Measurements from ENCODE around the gene TSPAN31. TPM values are rescaled to one million over a fixed set of nuclear protein-coding genes. Genes with fewer than 3 reads are reported as not detected.

The TSPAN31 gene
- total and polyA plus RNA-seq, 2 experiments from 2014 or later: 15.5 to 15.6 TPM

DNA sequence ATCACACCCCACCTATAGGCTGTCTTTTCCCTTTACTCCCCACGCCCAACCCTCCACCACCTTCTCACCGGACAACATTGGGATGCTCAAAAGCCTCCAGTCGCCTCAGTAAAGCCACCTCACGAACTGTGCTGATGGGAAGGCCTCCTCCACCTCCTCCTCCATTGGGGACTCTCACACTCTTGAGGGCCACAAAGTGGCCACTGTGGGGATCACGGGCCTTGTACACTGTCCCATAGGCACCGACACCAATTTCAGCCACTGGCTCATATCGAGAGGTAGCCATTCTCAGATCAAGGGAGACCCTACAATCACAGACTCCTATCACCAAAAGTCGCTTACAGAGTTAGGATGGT lies 6.6 kb downstream of the TSPAN31 start:
- Histone ChIP-seq H3F3A (replicated peaks; ENCODE audit: low read depth) (peaks cover 41% of the 10 kb centered on the region), H4K20me1 (replicated peaks; ENCODE audit: insufficient read depth) (no peaks in the 10 kb centered on the region; the same call in 1 of the 2 replicates), H3K4me3 (peak overlapping the region; percentile 97), H3K9me2 (ENCODE audit: insufficient read depth) (no peaks in the 10 kb centered on the region), H3K36me3 (ENCODE audit: insufficient read depth) (peaks cover 16% of the 10 kb centered on the region), H3K27me3 (ENCODE audit: insufficient read depth) (peaks cover 33% of the 10 kb centered on the region), H3K4me2 (peak overlapping the region; percentile 99), H3K4me1 (ENCODE audit: insufficient read depth) (peaks cover 30% of the 10 kb centered on the region), H3K27ac (ENCODE audit: low read depth) (peak overlapping the region; percentile 59; the same call in 1 of the 2 replicates), H3K79me2 (replicated peaks; ENCODE audit: insufficient read depth) (peaks cover 26% of the 10 kb centered on the region), H2AFZ (no peak overlapping the region)
- peaks cover 34% of the 10 kb centered on the region for H3K4me1 Mint-ChIP-seq
- TF ChIP-seq ZNF114 (CRISPR knock-in tag; IDR thresholded peaks at IDR 0.05) (no peak), CREB1 (CRISPR knock-in tag; IDR thresholded peaks at IDR 0.05; ENCODE audit: low read depth) (no peak), ZNF331 (CRISPR knock-in tag; IDR thresholded peaks at IDR 0.05; ENCODE audit: low read depth) (no peak), NANOG (IDR thresholded peaks at IDR 0.05; ENCODE audit: borderline replicate concordance) (no peak), POLR2AphosphoS5 (IDR thresholded peaks at IDR 0.05; ENCODE audit: low read depth) (no peak), JUNB (IDR thresholded peaks at IDR 0.05; ENCODE audit: unreplicated experiment) (no peak), EZH2 (IDR thresholded peaks at IDR 0.05; ENCODE audit: low read depth, unreplicated experiment) (no peak), EZH2phosphoT487 (IDR thresholded peaks at IDR 0.05; ENCODE audit: unreplicated experiment) (no peak), STAT1 (IDR thresholded peaks at IDR 0.05; ENCODE audit: unreplicated experiment) (no peak)
- TF ChIP-seq, protein P1, sequence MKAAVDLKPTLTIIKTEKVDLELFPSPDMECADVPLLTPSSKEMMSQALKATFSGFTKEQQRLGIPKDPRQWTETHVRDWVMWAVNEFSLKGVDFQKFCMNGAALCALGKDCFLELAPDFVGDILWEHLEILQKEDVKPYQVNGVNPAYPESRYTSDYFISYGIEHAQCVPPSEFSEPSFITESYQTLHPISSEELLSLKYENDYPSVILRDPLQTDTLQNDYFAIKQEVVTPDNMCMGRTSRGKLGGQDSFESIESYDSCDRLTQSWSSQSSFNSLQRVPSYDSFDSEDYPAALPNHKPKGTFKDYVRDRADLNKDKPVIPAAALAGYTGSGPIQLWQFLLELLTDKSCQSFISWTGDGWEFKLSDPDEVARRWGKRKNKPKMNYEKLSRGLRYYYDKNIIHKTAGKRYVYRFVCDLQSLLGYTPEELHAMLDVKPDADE (IDR thresholded peaks at IDR 0.05): no peak
- TF ChIP-seq, protein P2, sequence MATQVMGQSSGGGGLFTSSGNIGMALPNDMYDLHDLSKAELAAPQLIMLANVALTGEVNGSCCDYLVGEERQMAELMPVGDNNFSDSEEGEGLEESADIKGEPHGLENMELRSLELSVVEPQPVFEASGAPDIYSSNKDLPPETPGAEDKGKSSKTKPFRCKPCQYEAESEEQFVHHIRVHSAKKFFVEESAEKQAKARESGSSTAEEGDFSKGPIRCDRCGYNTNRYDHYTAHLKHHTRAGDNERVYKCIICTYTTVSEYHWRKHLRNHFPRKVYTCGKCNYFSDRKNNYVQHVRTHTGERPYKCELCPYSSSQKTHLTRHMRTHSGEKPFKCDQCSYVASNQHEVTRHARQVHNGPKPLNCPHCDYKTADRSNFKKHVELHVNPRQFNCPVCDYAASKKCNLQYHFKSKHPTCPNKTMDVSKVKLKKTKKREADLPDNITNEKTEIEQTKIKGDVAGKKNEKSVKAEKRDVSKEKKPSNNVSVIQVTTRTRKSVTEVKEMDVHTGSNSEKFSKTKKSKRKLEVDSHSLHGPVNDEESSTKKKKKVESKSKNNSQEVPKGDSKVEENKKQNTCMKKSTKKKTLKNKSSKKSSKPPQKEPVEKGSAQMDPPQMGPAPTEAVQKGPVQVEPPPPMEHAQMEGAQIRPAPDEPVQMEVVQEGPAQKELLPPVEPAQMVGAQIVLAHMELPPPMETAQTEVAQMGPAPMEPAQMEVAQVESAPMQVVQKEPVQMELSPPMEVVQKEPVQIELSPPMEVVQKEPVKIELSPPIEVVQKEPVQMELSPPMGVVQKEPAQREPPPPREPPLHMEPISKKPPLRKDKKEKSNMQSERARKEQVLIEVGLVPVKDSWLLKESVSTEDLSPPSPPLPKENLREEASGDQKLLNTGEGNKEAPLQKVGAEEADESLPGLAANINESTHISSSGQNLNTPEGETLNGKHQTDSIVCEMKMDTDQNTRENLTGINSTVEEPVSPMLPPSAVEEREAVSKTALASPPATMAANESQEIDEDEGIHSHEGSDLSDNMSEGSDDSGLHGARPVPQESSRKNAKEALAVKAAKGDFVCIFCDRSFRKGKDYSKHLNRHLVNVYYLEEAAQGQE (IDR thresholded peaks at IDR 0.05; ENCODE audit: unreplicated experiment): no peak
- TF ChIP-seq, protein P3, sequence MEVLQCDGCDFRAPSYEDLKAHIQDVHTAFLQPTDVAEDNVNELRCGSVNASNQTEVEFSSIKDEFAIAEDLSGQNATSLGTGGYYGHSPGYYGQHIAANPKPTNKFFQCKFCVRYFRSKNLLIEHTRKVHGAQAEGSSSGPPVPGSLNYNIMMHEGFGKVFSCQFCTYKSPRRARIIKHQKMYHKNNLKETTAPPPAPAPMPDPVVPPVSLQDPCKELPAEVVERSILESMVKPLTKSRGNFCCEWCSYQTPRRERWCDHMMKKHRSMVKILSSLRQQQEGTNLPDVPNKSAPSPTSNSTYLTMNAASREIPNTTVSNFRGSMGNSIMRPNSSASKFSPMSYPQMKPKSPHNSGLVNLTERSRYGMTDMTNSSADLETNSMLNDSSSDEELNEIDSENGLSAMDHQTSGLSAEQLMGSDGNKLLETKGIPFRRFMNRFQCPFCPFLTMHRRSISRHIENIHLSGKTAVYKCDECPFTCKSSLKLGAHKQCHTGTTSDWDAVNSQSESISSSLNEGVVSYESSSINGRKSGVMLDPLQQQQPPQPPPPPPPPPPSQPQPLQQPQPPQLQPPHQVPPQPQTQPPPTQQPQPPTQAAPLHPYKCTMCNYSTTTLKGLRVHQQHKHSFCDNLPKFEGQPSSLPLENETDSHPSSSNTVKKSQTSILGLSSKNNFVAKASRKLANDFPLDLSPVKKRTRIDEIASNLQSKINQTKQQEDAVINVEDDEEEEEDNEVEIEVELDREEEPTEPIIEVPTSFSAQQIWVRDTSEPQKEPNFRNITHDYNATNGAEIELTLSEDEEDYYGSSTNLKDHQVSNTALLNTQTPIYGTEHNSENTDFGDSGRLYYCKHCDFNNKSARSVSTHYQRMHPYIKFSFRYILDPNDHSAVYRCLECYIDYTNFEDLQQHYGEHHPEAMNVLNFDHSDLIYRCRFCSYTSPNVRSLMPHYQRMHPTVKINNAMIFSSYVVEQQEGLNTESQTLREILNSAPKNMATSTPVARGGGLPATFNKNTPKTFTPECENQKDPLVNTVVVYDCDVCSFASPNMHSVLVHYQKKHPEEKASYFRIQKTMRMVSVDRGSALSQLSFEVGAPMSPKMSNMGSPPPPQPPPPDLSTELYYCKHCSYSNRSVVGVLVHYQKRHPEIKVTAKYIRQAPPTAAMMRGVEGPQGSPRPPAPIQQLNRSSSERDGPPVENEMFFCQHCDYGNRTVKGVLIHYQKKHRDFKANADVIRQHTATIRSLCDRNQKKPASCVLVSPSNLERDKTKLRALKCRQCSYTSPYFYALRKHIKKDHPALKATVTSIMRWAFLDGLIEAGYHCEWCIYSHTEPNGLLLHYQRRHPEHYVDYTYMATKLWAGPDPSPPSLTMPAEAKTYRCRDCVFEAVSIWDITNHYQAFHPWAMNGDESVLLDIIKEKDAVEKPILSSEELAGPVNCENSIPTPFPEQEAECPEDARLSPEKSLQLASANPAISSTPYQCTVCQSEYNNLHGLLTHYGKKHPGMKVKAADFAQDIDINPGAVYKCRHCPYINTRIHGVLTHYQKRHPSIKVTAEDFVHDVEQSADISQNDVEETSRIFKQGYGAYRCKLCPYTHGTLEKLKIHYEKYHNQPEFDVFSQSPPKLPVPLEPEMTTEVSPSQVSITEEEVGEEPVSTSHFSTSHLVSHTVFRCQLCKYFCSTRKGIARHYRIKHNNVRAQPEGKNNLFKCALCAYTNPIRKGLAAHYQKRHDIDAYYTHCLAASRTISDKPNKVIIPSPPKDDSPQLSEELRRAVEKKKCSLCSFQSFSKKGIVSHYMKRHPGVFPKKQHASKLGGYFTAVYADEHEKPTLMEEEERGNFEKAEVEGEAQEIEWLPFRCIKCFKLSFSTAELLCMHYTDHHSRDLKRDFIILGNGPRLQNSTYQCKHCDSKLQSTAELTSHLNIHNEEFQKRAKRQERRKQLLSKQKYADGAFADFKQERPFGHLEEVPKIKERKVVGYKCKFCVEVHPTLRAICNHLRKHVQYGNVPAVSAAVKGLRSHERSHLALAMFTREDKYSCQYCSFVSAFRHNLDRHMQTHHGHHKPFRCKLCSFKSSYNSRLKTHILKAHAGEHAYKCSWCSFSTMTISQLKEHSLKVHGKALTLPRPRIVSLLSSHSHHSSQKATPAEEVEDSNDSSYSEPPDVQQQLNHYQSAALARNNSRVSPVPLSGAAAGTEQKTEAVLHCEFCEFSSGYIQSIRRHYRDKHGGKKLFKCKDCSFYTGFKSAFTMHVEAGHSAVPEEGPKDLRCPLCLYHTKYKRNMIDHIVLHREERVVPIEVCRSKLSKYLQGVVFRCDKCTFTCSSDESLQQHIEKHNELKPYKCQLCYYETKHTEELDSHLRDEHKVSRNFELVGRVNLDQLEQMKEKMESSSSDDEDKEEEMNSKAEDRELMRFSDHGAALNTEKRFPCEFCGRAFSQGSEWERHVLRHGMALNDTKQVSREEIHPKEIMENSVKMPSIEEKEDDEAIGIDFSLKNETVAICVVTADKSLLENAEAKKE (CRISPR knock-in tag; IDR thresholded peaks at IDR 0.05): no peak
- TF ChIP-seq, protein P4, sequence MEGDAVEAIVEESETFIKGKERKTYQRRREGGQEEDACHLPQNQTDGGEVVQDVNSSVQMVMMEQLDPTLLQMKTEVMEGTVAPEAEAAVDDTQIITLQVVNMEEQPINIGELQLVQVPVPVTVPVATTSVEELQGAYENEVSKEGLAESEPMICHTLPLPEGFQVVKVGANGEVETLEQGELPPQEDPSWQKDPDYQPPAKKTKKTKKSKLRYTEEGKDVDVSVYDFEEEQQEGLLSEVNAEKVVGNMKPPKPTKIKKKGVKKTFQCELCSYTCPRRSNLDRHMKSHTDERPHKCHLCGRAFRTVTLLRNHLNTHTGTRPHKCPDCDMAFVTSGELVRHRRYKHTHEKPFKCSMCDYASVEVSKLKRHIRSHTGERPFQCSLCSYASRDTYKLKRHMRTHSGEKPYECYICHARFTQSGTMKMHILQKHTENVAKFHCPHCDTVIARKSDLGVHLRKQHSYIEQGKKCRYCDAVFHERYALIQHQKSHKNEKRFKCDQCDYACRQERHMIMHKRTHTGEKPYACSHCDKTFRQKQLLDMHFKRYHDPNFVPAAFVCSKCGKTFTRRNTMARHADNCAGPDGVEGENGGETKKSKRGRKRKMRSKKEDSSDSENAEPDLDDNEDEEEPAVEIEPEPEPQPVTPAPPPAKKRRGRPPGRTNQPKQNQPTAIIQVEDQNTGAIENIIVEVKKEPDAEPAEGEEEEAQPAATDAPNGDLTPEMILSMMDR (conservative IDR thresholded peaks at IDR 0.05; ENCODE audit: low read depth in 2 of 2): no peak
- H3K36me3 Mint-ChIP-seq (ENCODE audit: low read depth): peaks cover 56% of the 10 kb centered on the region
- H3K4me3 Mint-ChIP-seq: peak overlapping the region; percentile 99
- peak overlapping the region; percentile 99 for H3K27ac Mint-ChIP-seq
- ATAC-seq (no peak), DNase-seq (ENCODE audit: low spot score) (no peak)
- peaks cover 35% of the 10 kb centered on the region for H3K27me3 Mint-ChIP-seq (ENCODE audit: insufficient read depth, low read depth, poor library complexity)
- no peaks in the 10 kb centered on the region; the same call in 2 of the 3 replicates for H3K9me3 Mint-ChIP-seq

Measured in GM23338 (cell line).